Kidney capillary endothelial cell (primary cell): ENCODE data around the gene ETFDH.
"Not testable (repeated sequence)": the region's sequence is repeated elsewhere in the genome, so short reads cannot be mapped to it uniquely, and the experiment has no call there.

Experiments
- DNase-seq: peaks from one replicate; pipeline ENCODE4 v3.0.0-alpha.2; 2018; ENCODE audit warnings: low spot score

Gene ETFDH

GRCh38 chr4:158671915-158672806, at the start of gene ETFDH:
ETFDH (plus strand) TSS chr4:158672296; CDS start chr4:158672457, 161 bp downstream.
- DNase-seq = peak; percentile 99

- DNase-seq = peak; percentile 61
Measured at GRCh38 chr4:158624889-158625478, 47.1 kb upstream of the ETFDH start.

- peak; percentile 4 for DNase-seq
Measured at GRCh38 chr4:158625544-158625943, 46.6 kb upstream of the ETFDH start.

- no peak for DNase-seq
Measured at GRCh38 chr4:158630893-158631292, 41.2 kb upstream of the ETFDH start.

- DNase-seq = no peak
Measured at GRCh38 chr4:158636619-158637018, 35.5 kb upstream of the ETFDH start.

GRCh38 chr4:158644356-158644755, 27.7 kb upstream of the ETFDH start:
- DNase-seq = no peak

- no peak for DNase-seq
Measured at GRCh38 chr4:158644760-158645159, 27.3 kb upstream of the ETFDH start.

- no peak for DNase-seq
Measured at GRCh38 chr4:158649111-158649680, 22.9 kb upstream of the ETFDH start.

GRCh38 chr4:158652920-158653319, 19.2 kb upstream of the ETFDH start:
- DNase-seq = no peak

- no peak for DNase-seq
Measured at GRCh38 chr4:158656439-158656838, 15.7 kb upstream of the ETFDH start.

- no peak for DNase-seq
Measured at GRCh38 chr4:158657291-158657690, 14.8 kb upstream of the ETFDH start.

GRCh38 chr4:158663255-158663654, 8.8 kb upstream of the ETFDH start:
- not testable (repeated sequence) for DNase-seq

- DNase-seq = not testable (repeated sequence)
Measured at GRCh38 chr4:158663707-158664625, 8.1 kb upstream of the ETFDH start.

GRCh38 chr4:158664806-158665205, 7.3 kb upstream of the ETFDH start:
- DNase-seq = no peak

- no peak for DNase-seq
Measured at GRCh38 chr4:158666892-158667291, 5.2 kb upstream of the ETFDH start.

GRCh38 chr4:158667651-158668198, 4.4 kb upstream of the ETFDH start:
- peak; percentile 36 for DNase-seq

GRCh38 chr4:158669310-158669709, 2.8 kb upstream of the ETFDH start:
- no peak for DNase-seq

- peak; percentile 76 for DNase-seq
Measured at GRCh38 chr4:158670975-158671664, 976 bp upstream of the ETFDH start.

- no peak for DNase-seq
Measured at GRCh38 chr4:158671665-158671914, 506 bp upstream of the ETFDH start, which contains the start of gene C4orf46. C4orf46 (minus strand) TSS chr4:158671887; CDS start chr4:158671801, 86 bp downstream.

- DNase-seq = no peak
Measured at GRCh38 chr4:158673633-158674032, 1.5 kb downstream of the ETFDH start.

- no peak for DNase-seq
Measured at GRCh38 chr4:158676076-158676475, 4.0 kb downstream of the ETFDH start.
